Rectal smooth muscle tissue (tissue), 1 donor: ENCODE results near the gene GRAMD1A.
"Not testable (repeated sequence)": the region's sequence is repeated elsewhere in the genome, so short reads cannot be mapped to it uniquely, and the experiment has no call there.

Experiments used
- H3K27ac ChIP-seq: one replicate; pipeline ENCODE4 v1.7.0; 2013; ENCODE audit warnings: low read depth, low read length, inconsistent platforms
- H3K27me3 ChIP-seq: one replicate; pipeline ENCODE4 v1.7.0; 2013; ENCODE audit warnings: low read length; ENCODE audit not compliant: control insufficient read depth, insufficient read depth
- H3K36me3 ChIP-seq: one replicate; pipeline ENCODE4 v1.7.0; 2013; ENCODE audit warnings: low read length; ENCODE audit not compliant: control insufficient read depth, insufficient read depth
- H3K4me1 ChIP-seq: one replicate; pipeline ENCODE4 v1.7.0; 2013; ENCODE audit warnings: low read length; ENCODE audit not compliant: control insufficient read depth, insufficient read depth
- H3K4me3 ChIP-seq: one replicate; pipeline ENCODE4 v1.7.0; 2013; ENCODE audit warnings: low read length
- H3K9ac ChIP-seq: one replicate; pipeline ENCODE4 v1.7.0; 2013; ENCODE audit warnings: low read length

Gene GRAMD1A

GRCh38 chr19:34985249-34986022, 14.7 kb upstream of the GRAMD1A start:
- H3K27ac ChIP-seq: no peak overlapping the region
- H3K9ac ChIP-seq: no peak overlapping the region
- H3K36me3 ChIP-seq: no peaks in the 10 kb centered on the region
- H3K4me1 ChIP-seq: no peaks in the 10 kb centered on the region
- H3K27me3 ChIP-seq: no peaks in the 10 kb centered on the region
- no peak overlapping the region for H3K4me3 ChIP-seq

GRCh38 chr19:34988119-34988518, 12.0 kb upstream of the GRAMD1A start:
- H3K27ac ChIP-seq: no peak overlapping the region
- no peak overlapping the region for H3K9ac ChIP-seq
- no peaks in the 10 kb centered on the region for H3K27me3 ChIP-seq
- H3K4me1 ChIP-seq: no peaks in the 10 kb centered on the region
- no peaks in the 10 kb centered on the region for H3K36me3 ChIP-seq
- H3K4me3 ChIP-seq: no peak overlapping the region

GRCh38 chr19:34989298-34989697, 10.8 kb upstream of the GRAMD1A start:
- Histone ChIP-seq H3K36me3 (no peaks in the 10 kb centered on the region), H3K4me3 (no peak overlapping the region)

DNA sequence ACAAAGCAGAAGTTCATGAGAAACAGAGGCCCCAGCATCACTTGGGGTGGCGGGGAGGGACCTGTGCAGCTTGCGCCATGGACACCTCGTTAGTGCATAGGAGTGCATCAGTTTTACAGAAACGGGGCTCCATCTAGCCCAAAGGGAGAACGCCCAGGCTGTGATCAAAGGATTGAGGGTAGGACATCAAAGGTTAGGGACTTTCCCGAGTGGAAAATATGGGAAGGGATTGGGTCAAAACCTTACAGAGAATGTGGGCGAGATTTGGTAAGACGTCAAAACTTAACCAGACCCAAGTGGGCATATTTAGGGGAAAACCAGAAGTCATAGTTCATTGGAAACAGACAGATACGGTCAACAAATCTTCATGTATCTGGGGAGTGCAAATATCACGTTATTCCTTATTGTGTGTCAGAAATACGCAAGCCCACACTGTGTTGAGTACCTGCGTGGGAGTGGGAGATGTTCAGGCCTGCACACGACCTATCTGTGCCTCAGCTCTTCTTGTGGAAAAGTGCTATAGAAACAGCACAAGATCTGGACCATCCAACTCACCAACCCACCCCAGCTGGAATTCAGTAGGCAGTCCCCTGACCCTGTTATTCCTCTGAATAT, 9.4 kb upstream of the GRAMD1A start:
- Histone ChIP-seq H3K36me3 (no peaks in the 10 kb centered on the region), H3K9ac (no peak overlapping the region), H3K27ac (no peak overlapping the region), H3K4me1 (no peaks in the 10 kb centered on the region), H3K27me3 (no peaks in the 10 kb centered on the region), H3K4me3 (no peak overlapping the region)

More at GRCh38 chr19:34989298-34989697, 10.8 kb upstream of the GRAMD1A start:
- Histone ChIP-seq H3K4me1 (no peaks in the 10 kb centered on the region), H3K27ac (no peak overlapping the region), H3K9ac (no peak overlapping the region), H3K27me3 (no peaks in the 10 kb centered on the region)

DNA sequence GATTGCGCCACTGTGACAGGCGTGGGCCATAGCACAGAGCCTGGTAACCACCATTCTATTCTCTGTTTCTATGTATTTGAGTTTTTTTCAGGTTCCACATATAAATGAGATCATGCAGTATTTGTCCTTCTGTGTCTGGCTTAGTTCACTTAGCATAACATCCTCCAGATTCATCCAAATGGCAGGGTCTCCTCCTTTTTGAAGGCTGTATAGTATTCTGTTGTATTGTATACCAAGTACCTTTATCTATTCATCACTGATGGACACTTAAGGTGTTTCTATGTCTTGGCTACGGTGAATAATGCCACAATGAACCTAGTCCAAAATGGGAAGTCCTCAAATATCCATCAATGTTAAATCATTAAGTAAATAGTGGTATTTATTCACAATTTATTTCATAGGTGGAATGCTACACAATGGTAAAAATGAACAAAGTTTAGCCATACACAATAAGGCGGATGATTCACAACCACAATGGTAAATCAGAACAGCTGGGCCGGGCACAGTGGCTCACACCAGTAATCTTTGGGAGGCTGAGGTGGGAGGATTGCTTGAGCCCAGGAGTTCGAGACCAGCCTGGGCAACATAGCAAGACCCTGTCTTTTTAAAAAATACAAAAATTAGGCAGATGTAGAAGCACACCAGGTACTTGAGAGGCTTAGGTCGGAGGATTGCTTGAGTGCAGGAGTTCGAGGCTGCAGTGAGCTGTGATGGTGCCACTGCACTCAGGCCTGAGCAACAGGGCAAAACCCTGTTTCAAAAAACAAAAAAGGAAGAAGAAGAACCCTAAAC, 8.4 kb upstream of the GRAMD1A start:
- no peak overlapping the region for H3K27ac ChIP-seq
- H3K27me3 ChIP-seq: no peaks in the 10 kb centered on the region
- no peak overlapping the region for H3K4me3 ChIP-seq
- H3K36me3 ChIP-seq: no peaks in the 10 kb centered on the region
- no peaks in the 10 kb centered on the region for H3K4me1 ChIP-seq
- H3K9ac ChIP-seq: no peak overlapping the region

DNA sequence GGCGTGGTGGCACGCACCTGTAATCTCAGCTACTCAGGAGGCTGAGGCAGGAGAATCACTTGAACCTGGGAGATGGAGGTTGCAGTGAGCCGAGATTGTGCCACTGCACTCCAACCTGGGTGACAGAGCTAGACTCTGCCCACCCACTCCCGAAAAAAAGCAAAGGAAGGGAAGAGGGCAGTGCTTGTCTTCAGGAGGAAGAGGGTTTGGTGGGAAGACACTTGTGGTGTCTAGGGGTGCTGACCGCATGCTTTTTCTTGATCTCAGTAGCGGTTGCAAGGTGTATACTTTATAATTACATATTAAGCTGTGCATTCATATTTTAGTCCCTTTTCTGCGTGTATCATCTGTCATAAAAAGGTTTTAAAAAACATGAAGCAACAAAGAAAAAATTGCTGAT, 7.5 kb upstream of the GRAMD1A start:
- H3K4me3 ChIP-seq, H3K9ac ChIP-seq, H3K27ac ChIP-seq, H3K27me3 ChIP-seq, H3K4me1 ChIP-seq, H3K36me3 ChIP-seq: not testable (repeated sequence)

GRCh38 chr19:34994286-34994642, 5.9 kb upstream of the GRAMD1A start:
- Histone ChIP-seq H3K4me3 (no peak overlapping the region), H3K36me3 (no peaks in the 10 kb centered on the region), H3K27me3 (no peaks in the 10 kb centered on the region), H3K9ac (no peak overlapping the region), H3K27ac (no peak overlapping the region), H3K4me1 (no peaks in the 10 kb centered on the region)

GRCh38 chr19:34994643-34995541, 5.2 kb upstream of the GRAMD1A start:
- H3K36me3 ChIP-seq: no peaks in the 10 kb centered on the region
- H3K4me1 ChIP-seq: no peaks in the 10 kb centered on the region
- no peak overlapping the region for H3K9ac ChIP-seq
- H3K27ac ChIP-seq: peak overlapping the region; percentile 61
- no peaks in the 10 kb centered on the region for H3K27me3 ChIP-seq
- H3K4me3 ChIP-seq: no peak overlapping the region

DNA sequence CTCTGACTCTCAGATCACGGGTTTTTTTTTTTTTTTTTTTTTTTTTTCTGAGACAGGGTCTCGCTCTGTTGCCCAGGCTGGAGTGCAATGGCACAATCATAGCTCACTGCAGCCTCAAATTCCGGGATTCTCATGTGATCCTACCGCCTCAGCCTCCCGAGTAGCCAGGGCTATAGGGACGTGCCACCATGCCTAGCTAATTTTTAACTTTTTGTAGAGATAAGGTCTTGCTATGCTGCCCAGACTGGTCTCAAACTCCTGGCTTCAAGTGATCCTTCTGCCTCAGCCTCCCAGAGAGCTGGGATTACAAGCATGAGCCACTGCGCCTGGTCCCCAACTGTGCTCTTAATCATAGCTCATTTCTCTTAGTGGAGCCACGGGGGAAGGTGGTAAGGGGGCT, 4.6 kb upstream of the GRAMD1A start:
- no peaks in the 10 kb centered on the region for H3K36me3 ChIP-seq
- no peaks in the 10 kb centered on the region for H3K27me3 ChIP-seq
- no peak overlapping the region for H3K9ac ChIP-seq
- H3K27ac ChIP-seq: no peak overlapping the region
- no peak overlapping the region for H3K4me3 ChIP-seq
- no peaks in the 10 kb centered on the region for H3K4me1 ChIP-seq

- Histone ChIP-seq H3K27me3 (no peaks in the 10 kb centered on the region), H3K36me3 (no peaks in the 10 kb centered on the region), H3K4me1 (no peaks in the 10 kb centered on the region), H3K27ac (no peak overlapping the region), H3K9ac (no peak overlapping the region), H3K4me3 (no peak overlapping the region)
These were observed 3.0 kb upstream of the GRAMD1A start for GRCh38 chr19:34997071-34997617.

- not testable (repeated sequence) for H3K4me3 ChIP-seq, H3K27me3 ChIP-seq, H3K36me3 ChIP-seq, H3K9ac ChIP-seq, H3K27ac ChIP-seq, H3K4me1 ChIP-seq
These were observed 1.9 kb upstream of the GRAMD1A start for GRCh38 chr19:34998224-34998623.
